H9 (cell line): ENCODE data around the gene NOG. TPM values are rescaled to one million over a fixed set of nuclear protein-coding genes. Genes with fewer than 3 reads are reported as not detected.

Source experiments
- DNase-seq: peaks from one replicate; pipeline ENCODE4 v3.0.0-alpha.2; 2017
- H2AFZ ChIP-seq: one replicate; pipeline ENCODE4 v1.6.1; 2013; ENCODE audit warnings: mild to moderate bottlenecking, low read length, control low read depth, moderate library complexity
- H2AK5ac ChIP-seq: 2 replicates; pipeline ENCODE4 v1.6.1; 2013; ENCODE audit warnings: low read length, control low read depth, mixed read lengths; ENCODE audit not compliant: insufficient read length
- H2BK120ac ChIP-seq: one replicate; pipeline ENCODE4 v1.6.1; 2013; ENCODE audit warnings: low read depth, mild to moderate bottlenecking, low read length, control low read depth, inconsistent platforms; ENCODE audit not compliant: poor library complexity, severe bottlenecking
- H2BK12ac ChIP-seq: 2 replicates; pipeline ENCODE4 v1.6.1; 2013; ENCODE audit warnings: low read length, control low read depth, mixed read lengths, low read depth; ENCODE audit not compliant: insufficient read length
- H2BK15ac ChIP-seq: 2 replicates; pipeline ENCODE4 v1.6.1; 2013; ENCODE audit warnings: low read depth, low read length, control low read depth
- H2BK20ac ChIP-seq: one replicate; pipeline ENCODE4 v1.6.1; 2013; ENCODE audit warnings: low read depth, mild to moderate bottlenecking, low read length, control low read depth, inconsistent platforms; ENCODE audit not compliant: poor library complexity, severe bottlenecking
- H2BK5ac ChIP-seq: 2 replicates; pipeline ENCODE4 v1.6.1; 2013; ENCODE audit warnings: low read length, control low read depth, mixed read lengths; ENCODE audit not compliant: insufficient read length
- H3K14ac ChIP-seq: 2 replicates; pipeline ENCODE4 v1.6.1; 2013; ENCODE audit warnings: low read length, control low read depth; ENCODE audit not compliant: insufficient read depth
- H3K18ac ChIP-seq: 2 replicates; pipeline ENCODE4 v1.6.1; 2013; ENCODE audit warnings: low read depth, mild to moderate bottlenecking, mixed read lengths, low read length, control low read depth; ENCODE audit not compliant: insufficient read length
- H3K23ac ChIP-seq: 2 replicates; pipeline ENCODE4 v1.6.1; 2013; ENCODE audit warnings: low read length, control low read depth, mixed read lengths, low read depth; ENCODE audit not compliant: insufficient read length
- H3K23me2 ChIP-seq: 2 replicates; pipeline ENCODE4 v1.6.1; 2013; ENCODE audit warnings: low read depth, mild to moderate bottlenecking, mixed read lengths, low read length, control low read depth; ENCODE audit not compliant: insufficient read length, poor library complexity, severe bottlenecking
- H3K27ac ChIP-seq: 2 replicates; pipeline ENCODE4 v1.5.1; 2013; ENCODE audit warnings: low read length, control low read depth, mixed read lengths, low read depth; ENCODE audit not compliant: insufficient read length
- H3K27me3 ChIP-seq: 2 replicates; pipeline ENCODE4 v1.6.1; 2013; ENCODE audit warnings: low read length, control low read depth, inconsistent platforms; ENCODE audit not compliant: insufficient read depth
- H3K4ac ChIP-seq: 2 replicates; pipeline ENCODE4 v1.6.1; 2013; ENCODE audit warnings: low read depth, mild to moderate bottlenecking, control low read depth, inconsistent platforms, low read length, moderate library complexity
- H3K4me1 ChIP-seq: 2 replicates; pipeline ENCODE4 v1.6.1; 2013; ENCODE audit warnings: low read length, control low read depth, inconsistent platforms; ENCODE audit not compliant: insufficient read depth
- H3K4me2 ChIP-seq: 2 replicates; pipeline ENCODE4 v1.6.1; 2013; ENCODE audit warnings: low read length, control low read depth, mixed read lengths; ENCODE audit not compliant: insufficient read length, insufficient read depth
- H3K56ac ChIP-seq: 2 replicates; pipeline ENCODE4 v1.6.1; 2013; ENCODE audit warnings: low read depth, mild to moderate bottlenecking, mixed read lengths, low read length, control low read depth; ENCODE audit not compliant: insufficient read length
- H3K79me1 ChIP-seq: 2 replicates; pipeline ENCODE4 v1.6.1; 2013; ENCODE audit warnings: low read depth, mild to moderate bottlenecking, moderate library complexity, low read length, control low read depth, inconsistent platforms; ENCODE audit not compliant: insufficient read depth, poor library complexity, severe bottlenecking
- H3K79me2 ChIP-seq: 2 replicates; pipeline ENCODE4 v1.6.1; 2013; ENCODE audit warnings: low read length, control low read depth, inconsistent platforms; ENCODE audit not compliant: insufficient read depth
- H3K9ac ChIP-seq: 2 replicates; pipeline ENCODE4 v1.6.1; 2013; ENCODE audit warnings: low read length, control low read depth, mixed read lengths; ENCODE audit not compliant: insufficient read length; ENCODE audit errors: extremely low read depth
- H3K9me3 ChIP-seq: one replicate; pipeline ENCODE4 v1.6.1; 2013; ENCODE audit warnings: low read depth, low read length, inconsistent platforms; ENCODE audit not compliant: control insufficient read depth
- H3T11ph ChIP-seq: one replicate; pipeline ENCODE4 v1.6.1; 2013; ENCODE audit warnings: mild to moderate bottlenecking, low read length, control low read depth, inconsistent platforms
- H4K20me1 ChIP-seq: one replicate; pipeline ENCODE4 v1.6.1; 2013; ENCODE audit not compliant: control insufficient read depth, insufficient read length, insufficient read depth
- H4K5ac ChIP-seq: 2 replicates; pipeline ENCODE4 v1.6.1; 2013; ENCODE audit warnings: low read depth, mild to moderate bottlenecking, mixed read lengths, low read length, control low read depth; ENCODE audit not compliant: insufficient read length
- H4K8ac ChIP-seq: replicated peaks from 2 replicates; pipeline ENCODE4 v1.6.1; 2013; ENCODE audit warnings: low read length, control low read depth, mixed read lengths, low read depth; ENCODE audit not compliant: insufficient read length
- H4K91ac ChIP-seq: 2 replicates; pipeline ENCODE4 v1.6.1; 2013; ENCODE audit warnings: low read depth, mild to moderate bottlenecking, moderate library complexity, mixed read lengths, low read length, control low read depth; ENCODE audit not compliant: insufficient read length
- H3K27ac Mint-ChIP-seq, 3 experiments: 2 replicates in 2 of 3; 3 replicates in 1 of 3; pipeline ENCODE4 v1.8.0; 2020 to 2021; ENCODE audit warnings: mixed read lengths in 3 of 3, mild to moderate bottlenecking in 1 of 3, moderate library complexity in 1 of 3
- H3K27me3 Mint-ChIP-seq: 2 replicates; pipeline ENCODE4 v1.8.0; 2021; ENCODE audit warnings: low read depth, mild to moderate bottlenecking, moderate library complexity, mixed read lengths
- H3K36me3 Mint-ChIP-seq, 3 experiments: 2 replicates in 2 of 3; 3 replicates in 1 of 3; pipeline ENCODE4 v1.8.0; 2020 to 2021; ENCODE audit warnings: low read depth in 3 of 3, mixed read lengths in 3 of 3; ENCODE audit not compliant: insufficient read depth in 1 of 3
- H3K4me1 Mint-ChIP-seq, 2 experiments: 2 replicates each; pipeline ENCODE4 v1.8.0; 2020; ENCODE audit warnings: mixed read lengths in 2 of 2
- H3K4me3 Mint-ChIP-seq, 2 experiments: 2 replicates in 1 of 2; 3 replicates in 1 of 2; pipeline ENCODE4 v1.8.0; 2020 to 2021; ENCODE audit warnings: mild to moderate bottlenecking in 2 of 2, mixed read lengths in 2 of 2, moderate library complexity in 1 of 2
- H3K9me3 Mint-ChIP-seq, 2 experiments: 2 replicates in 1 of 2; 3 replicates in 1 of 2; pipeline ENCODE4 v1.8.0; 2020; ENCODE audit warnings: mild to moderate bottlenecking in 2 of 2, mixed read lengths in 2 of 2, moderate library complexity in 1 of 2
- CTCF ChIP-seq: fragments of 200-600 bp; sonication (generic); conservative IDR thresholded peaks from 3 replicates; pipeline ENCODE4 v1.8.0; 2021; ENCODE audit warnings: antibody characterized with exemption, mild to moderate bottlenecking
- WGBS: extraction: QIAGEN DNeasy Blood & Tissue Kit; methylation state at CpG from one replicate; pipeline ENCODE4 v1.1.7; 2013; ENCODE audit warnings: missing lambda C conversion rate, low lambda C conversion rate, mixed read lengths; ENCODE audit not compliant: insufficient read length; ENCODE audit errors: extremely low coverage; 5-methylcytosine and 5-hydroxymethylcytosine counted together
- total RNA-seq: library from RNA; stranded (reverse); gene quantifications from 2 replicates; pipeline ENCODE4 v1.2.1, GENCODE V29; 2021

The NOG gene
- total RNA-seq, 1 experiment from 2014 or later, result not detected

- Histone ChIP-seq H3K4me2 (no peak overlapping the region), H2BK120ac (no peak overlapping the region), H3K9ac (no peak overlapping the region), H4K5ac (no peak overlapping the region), H2BK15ac (no peak overlapping the region), H3K56ac (no peak overlapping the region), H3K23me2 (peaks cover 18% of the 10 kb centered on the region), H2BK20ac (no peak overlapping the region), H2AFZ (no peak overlapping the region), H4K91ac (no peak overlapping the region), H3K27ac (no peak overlapping the region), H3K79me2 (no peaks in the 10 kb centered on the region), H3K14ac (no peak overlapping the region), H3K9me3 (no peaks in the 10 kb centered on the region), H2BK5ac (no peak overlapping the region), H3T11ph (no peak overlapping the region), H3K4me1 (no peaks in the 10 kb centered on the region), H3K23ac (no peak overlapping the region), H2BK12ac (no peak overlapping the region), H4K8ac (no peak overlapping the region), H4K20me1 (no peaks in the 10 kb centered on the region), H3K79me1 (no peaks in the 10 kb centered on the region), H3K18ac (no peak overlapping the region), H3K27me3 (peaks cover 13% of the 10 kb centered on the region; the same call in 1 of the 2 replicates), H3K4ac (no peak overlapping the region), H2AK5ac (no peak overlapping the region)
- Mint-ChIP-seq H3K4me3 (no peak overlapping the region), H3K27ac (no peak overlapping the region; a peak in 1 of 7 replicates), H3K4me1 (peaks cover 13 to 19% of the 10 kb centered on the region in 2 experiments), H3K27me3 (peaks cover 91% of the 10 kb centered on the region), H3K9me3 (peaks cover 0 to 3% of the 10 kb centered on the region in 2 experiments; a peak in 1 of 5 replicates), H3K36me3 (no peaks in the 10 kb centered on the region)
- DNase-seq, result no peak
- TF ChIP-seq CTCF, result no peak
- WGBS, result no CpG with 5 or more reads among the region's 4 CpGs
Measured at GRCh38 chr17:56599088-56599487, 5.6 kb downstream of the NOG start.
